ELF-1 (cell line): Measurements from ENCODE around the gene SLX4IP.
A peak's percentile ranks its signal among the peaks of the same experiment; 100 is the strongest.

Experiments used
- DNase-seq: peaks from one replicate; pipeline ENCODE4 v3.0.0-alpha.2; 2016; ENCODE audit warnings: low read depth, low spot score

The SLX4IP gene

DNA sequence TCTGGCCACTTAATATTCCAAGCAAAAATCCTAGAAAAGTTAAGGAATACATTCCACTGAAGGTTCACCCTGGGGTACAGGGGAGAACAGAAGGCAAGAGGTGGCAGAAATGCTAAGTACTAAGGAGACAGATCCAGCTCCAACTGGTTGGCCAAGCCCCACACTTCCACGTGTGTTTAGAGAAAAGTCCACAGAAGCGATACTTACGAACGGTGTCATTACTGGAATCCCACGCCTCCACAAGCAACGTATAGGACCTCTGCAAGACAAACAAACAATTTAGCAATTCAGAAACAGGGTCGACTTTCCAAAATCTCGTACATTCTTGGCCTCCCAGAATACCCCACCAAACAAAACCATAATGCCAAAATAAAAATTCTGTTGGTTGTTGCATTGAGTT is 228.7 kb downstream of the SLX4IP start:
- no peak for DNase-seq

DNA sequence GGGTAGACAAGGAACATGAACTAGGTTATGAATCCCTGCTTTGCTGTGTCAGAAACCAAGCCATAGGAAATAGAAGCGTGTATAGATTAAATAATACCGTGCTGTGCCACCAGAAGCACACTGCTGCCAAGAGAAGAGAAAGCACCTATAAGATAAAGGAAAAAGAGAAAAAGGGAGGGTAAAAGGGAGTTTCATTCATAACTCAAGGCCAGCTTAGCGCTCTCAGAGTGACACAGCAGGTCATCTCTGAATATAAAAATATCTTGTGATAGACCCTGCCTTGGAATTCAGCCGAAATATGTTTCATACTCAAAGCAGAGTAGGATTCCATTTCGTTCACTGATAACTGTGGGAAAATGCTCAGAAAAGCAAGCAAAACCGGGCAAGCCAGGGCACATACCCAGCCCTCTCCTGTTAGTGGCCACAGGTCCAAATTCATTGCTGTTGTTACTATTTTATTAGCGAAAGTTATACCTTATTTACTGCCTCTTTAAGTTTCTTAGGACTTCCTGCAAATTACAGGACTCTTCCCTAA is 230.0 kb downstream of the SLX4IP start:
- DNase-seq = no peak

DNA sequence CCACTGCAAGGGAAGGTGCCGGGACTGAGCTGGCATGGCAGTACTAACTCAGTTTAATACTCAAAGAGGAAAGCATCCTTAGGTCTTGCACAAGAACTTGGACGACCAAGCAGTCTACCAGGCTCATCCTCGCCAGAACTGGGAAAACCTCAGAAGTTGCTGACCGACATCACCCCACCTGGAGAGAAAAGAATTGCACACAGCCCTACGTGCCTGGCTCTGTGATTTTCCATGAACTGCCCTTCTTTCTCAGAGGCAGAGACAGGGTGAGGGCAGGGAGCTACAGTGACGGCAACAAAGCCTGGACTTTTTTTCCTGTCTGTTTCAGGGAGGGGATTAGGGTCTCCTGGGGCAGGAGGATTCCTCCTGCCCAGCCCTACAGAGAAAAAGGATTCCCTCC is 230.7 kb downstream of the SLX4IP start:
- DNase-seq = peak; percentile 61

DNA sequence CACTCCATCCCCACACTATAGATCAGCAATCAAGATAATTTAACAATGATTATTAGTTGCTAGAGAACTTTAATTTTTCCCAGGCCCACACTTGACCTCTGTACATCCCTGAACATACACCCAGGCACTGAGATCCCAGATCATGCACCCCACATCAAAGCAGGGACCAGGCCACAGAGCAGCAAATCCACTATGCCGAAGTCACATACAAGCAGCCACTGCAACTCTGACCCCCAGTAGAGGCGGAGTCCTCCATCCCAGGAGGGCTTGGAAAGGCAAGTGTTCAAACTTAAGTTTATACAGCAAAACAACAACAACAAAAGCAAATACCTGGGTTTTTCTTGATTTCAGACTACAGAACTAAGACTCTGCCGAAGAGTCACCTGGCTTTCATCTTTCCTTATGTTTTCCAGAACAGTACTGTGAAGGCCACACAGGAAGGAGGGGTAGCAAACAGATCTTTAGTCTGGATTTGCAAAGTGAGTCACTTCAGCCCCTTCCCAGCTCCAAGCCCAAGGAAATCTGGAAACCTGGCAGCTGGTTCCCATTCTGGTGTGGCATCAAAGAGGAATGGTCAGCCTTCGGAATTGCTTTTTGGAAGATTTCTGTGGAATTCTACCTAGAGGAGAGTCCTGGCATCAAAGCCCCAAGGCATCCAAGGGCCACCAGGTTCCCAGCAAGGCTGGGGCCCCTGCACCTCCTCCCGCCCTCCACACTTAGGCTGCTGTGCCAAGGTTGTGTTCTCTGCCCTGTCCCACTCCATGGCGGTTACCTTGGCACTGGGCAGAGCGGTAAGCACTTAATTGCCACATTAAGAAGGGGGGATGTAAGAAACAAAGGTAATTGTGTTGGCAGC is 231.3 kb downstream of the SLX4IP start:
- no peak for DNase-seq

DNA sequence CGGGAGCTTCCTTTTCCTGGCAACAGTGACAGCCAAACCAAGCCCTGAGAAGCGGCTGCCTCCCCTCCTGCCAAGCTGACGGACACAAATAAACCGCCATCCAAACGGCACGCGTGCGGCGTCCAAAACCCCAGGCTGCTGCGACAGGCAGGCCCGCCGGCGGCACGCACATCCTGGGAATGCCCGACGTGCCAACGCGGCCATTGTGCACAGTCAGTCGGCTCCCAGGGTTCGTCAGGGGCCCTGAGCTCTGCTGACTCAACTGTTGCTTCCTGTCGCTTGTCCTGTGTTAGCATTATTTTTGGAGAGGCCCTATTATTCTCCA is 231.9 kb downstream of the SLX4IP start:
- DNase-seq = no peak

DNA sequence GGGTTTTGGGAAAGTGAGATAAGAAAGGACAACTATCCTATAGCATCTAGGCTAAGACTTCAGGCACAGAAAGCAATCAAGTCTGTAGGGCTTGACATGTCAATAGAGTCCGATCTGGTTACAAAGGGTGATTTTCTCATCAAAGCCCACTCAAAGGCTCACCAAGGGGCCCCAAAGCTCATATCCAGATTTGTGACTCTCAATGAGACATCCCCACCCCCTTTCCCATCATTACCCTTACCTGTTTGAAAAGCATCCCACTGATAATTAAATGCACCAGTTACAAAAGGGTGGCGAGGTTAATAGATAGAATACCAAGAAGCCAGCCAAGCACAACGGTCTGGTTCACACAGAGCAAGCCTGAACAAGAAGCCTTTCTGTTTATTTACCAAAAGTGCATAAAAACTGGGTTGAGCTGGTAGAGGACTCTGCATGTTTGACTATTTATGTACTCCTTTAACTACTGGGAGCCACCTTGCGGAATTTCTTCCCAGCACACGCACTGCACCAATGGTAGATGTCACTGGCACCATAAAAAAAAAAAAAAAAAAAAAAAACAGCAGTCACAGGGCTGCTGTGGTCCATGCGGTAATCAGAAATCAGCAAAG is 232.6 kb downstream of the SLX4IP start:
- DNase-seq = no peak

DNA sequence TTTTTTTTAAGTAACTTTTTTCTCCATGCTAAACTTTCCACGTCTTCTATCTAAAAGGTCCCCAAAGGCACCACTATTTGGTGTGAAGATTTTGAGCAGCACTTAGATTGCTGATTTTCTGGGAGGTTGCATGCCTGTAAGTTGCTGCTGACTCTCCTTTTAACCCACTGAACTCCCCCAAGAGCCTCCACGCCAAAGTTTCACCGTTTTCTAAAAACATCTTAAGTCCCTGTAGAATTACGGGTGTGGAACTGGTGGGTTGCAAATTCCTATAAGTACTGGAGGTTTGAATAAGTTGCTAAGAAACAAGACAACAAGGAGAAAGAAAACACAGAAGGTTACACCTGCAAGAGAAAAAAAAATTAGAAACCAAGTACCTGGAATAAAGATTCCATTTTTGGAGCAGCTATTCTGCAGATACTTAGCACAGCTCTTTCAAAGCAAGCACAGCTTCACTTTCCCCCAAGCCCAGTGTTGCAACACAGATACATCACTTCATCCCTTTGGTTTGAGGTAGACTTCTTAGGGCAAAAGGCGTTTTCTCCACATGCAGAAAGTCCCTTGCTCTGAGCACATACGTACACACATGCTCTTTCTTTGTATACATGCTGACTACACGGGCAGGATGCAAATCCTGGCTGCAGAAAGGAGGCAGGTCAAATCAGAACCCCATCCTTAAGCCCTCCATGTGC is 233.7 kb downstream of the SLX4IP start:
- DNase-seq = no peak

DNA sequence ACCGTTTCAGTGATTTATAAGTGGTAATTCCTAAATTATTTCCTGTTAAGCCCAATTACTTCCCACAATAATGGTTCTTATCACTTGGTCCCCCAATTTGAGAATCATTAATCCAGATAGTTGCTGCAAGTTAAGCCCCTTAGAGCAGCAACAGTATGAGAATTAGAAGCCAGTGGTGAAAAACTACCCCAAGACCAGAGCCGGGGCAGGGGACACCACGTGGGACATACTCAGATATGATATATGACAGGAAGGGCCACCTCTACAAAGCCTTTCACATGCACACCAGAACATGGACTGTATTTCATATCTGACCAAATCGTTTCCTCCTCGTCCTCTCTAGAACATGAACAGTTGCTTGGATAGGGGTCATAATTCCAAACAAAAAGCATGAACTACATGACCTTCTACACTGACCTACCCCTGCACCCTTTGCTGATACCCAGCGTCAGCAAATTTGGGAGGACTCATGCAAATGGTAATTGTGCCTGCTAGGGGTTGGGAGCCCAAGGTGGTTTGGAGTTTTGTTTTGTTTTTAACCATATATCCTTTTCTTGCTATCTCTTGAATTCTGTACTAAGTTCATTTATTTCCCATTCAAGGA is 234.8 kb downstream of the SLX4IP start:
- DNase-seq = no peak

DNA sequence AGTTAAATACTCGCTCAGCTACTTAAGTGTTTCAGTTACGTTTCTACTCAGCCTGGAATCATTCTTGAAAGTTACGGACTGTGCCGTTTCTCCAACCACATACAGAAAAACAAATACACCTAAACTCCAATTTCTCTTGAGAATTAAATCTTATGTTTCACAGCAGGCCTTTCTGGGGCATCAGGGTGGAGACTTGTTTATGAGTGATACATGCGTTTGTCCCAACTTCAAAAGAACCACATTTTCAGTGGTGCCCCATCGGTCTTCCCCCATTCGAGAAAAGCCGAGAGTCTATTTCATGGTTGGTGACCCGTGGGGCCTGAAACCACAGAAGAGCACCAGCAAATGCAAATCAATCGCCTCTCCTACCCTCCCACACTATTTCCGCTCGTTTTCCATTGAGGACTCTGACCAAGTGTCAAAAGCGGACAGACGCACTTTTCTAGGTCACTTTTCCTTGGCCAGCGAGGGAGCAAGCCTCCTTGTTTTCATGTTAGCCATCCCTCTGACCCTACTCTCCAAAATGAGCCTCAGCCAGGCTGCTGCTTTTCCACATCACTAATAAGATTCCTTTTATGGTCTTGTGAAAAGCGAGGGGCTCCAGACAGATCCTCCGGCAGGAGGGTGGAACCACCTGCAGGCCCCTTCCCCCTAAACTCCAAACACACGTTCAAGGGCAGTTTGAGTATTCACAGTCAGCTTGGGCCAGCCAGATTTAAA is 235.6 kb downstream of the SLX4IP start:
- DNase-seq = no peak

DNA sequence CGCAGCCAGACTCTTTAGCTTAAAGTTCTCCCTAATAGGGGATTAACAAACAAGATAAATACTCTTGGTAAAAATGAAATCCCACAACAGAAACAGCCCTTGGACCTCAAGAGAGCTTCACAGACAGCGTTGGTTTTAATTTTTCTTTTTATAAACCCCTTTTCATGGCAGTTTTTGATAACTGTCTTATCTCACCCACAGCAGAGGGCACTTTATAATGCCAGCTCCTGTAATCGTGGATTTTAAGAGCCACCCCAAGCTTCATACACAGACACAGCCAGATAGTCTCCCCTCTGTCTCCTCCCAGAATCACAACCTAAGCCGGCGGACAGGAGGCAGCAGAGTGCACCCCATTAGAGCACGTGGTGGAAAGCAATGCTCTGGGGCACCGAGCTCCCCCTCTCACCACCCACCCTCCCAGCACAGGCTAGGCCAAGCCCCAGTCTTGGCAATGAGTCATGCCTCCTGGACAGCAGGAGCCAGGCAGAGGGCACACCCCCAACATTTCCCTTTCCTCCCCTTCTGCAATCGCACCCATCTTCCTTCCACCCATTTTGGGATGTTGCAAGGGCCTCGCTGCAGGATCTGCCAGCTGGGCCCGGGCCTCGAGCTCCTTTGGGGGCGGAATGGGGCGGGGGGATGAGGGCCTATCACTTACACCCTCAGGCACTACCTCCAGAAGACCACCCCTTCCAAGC is 236.3 kb downstream of the SLX4IP start:
- DNase-seq = peak; percentile 65

DNA sequence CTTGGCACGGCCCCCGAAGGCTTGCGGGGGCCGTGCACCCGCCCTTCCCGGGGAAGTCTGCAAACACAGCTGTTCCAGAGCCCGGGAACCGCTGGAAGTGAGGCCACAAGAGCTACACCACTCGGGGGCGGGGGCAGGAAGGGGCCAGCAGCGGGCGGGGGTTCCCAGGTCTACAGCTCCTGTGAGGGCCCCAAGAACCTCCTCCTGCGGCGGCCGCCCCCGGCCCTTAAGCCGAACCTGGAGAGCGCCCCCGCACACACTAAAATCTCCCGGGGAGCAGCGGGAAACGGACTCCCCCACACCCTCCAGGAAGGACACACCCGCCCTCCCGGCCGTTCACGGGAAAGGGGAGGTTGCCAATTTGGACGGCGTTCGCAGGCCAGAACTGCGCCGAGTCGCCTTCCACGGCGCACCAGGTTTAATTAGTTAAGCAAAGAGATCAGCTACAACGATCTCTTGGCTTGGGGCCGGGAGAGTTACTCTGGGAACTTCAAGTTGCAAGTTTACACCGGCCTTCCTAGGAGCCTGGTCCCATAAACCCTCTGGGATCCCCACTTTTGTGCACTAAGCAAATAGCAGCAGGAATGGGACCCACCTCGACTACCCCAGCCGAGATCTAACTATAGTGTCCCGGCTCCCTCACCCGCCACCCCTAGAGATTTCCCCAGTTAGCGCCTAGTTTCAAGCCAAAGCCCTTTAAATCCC is 237.0 kb downstream of the SLX4IP start:
- DNase-seq = no peak

DNA sequence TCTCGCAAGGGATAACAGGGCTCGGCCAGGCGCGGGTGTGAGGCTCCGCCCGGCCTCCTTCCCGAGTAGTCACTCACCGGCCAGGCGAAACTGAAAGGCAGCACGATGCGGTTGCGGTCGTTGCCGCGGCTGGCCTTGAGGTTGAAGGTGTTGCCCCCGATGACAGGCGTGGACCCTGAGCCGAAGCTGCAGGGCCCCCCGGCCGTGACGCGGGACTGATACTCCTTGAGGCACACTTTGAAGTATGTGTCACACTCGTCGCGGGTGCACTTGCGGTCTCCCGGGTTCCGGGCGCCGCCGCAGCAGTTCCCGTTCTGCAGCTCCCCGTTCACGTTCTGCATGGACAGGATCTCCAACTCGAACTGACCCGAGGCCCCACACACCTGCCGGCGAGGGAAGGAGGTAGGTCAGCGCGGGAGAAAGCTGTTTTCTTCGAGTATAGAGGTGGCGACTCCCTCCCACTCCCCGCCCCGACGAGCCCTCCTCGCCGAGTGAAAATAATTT is 237.6 kb downstream of the SLX4IP start:
- no peak for DNase-seq

DNA sequence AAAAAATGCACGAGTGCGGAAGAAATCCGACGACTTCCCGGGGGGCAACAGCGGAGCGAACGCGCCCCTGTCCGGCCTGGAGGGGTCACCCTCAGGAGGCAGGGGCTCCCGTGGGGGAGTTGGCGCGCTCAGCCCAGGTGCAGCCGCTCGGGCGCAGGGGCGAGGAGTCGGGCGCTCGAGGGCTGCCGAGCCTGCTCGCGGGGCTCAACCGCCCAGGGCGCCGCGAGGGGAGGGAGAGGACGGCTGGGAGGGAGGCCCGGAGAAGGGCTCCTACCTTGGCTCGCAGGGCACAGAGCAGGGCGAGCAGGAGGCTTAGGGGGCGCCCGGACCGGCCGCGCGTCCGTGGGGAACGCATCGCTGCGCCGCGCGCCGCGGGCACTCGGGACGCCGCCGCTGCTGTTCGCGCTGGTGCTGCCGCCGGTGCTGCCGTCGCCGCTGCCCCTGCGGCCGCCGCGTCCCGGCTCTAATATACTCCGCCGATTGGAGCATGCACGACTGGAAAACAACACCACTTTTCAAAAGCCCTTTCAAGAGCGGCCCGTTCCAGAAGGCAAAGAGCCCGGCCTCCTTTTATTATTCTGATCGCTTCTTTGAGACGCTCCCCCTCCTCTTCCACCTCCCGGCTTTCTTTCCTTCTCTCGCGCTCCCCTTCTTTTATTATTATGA is 238.2 kb downstream of the SLX4IP start:
- DNase-seq = peak; percentile 38

DNA sequence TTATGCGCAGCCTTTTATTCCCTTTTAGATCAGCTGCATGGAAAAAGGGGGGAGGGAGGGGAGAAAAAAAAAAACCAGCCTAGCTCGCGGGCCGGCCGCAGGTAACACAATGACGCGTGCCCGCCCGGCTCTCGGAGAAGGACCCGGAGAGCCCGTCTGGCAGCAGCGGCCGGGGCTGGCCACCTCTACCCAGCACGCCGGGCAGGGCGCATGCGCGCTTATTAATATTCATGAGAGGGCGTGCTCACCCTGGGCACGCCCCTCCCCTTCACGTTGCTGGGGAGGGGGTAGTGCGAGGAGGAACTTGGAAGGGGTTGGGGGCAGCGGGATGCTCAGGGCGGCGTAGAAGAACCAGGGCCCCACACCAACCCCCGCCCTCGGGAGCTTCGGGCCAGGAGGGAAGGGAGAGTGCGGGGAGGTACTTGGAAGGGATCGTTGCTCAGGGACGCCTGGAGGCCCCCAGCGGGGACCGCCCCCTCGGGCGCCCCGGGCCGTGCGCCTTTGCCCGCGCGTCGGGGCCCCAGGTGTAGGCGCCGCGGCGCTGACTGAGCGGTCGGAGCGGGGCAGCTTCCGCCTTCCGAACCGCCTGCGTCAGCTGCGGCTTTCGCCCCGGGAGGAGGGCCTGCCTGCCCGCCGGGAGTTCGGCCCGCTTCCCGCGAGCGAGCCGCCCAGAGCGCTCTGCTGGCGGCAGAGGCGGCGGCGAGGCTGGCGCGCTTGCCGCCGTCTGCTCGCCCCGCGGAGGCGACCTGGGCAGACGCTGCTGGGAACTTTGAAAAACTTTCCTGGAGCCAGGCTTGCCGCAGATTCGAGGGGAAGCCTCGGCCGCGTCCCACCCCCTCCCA is 239.0 kb downstream of the SLX4IP start, which contains the start of gene JAG1:
Gene JAG1, minus strand, starts transcription at position 158 of the 842 bp plus-strand sequence. CDS start 469 bp downstream, outside the sequence.
- DNase-seq = peak; percentile 98

DNA sequence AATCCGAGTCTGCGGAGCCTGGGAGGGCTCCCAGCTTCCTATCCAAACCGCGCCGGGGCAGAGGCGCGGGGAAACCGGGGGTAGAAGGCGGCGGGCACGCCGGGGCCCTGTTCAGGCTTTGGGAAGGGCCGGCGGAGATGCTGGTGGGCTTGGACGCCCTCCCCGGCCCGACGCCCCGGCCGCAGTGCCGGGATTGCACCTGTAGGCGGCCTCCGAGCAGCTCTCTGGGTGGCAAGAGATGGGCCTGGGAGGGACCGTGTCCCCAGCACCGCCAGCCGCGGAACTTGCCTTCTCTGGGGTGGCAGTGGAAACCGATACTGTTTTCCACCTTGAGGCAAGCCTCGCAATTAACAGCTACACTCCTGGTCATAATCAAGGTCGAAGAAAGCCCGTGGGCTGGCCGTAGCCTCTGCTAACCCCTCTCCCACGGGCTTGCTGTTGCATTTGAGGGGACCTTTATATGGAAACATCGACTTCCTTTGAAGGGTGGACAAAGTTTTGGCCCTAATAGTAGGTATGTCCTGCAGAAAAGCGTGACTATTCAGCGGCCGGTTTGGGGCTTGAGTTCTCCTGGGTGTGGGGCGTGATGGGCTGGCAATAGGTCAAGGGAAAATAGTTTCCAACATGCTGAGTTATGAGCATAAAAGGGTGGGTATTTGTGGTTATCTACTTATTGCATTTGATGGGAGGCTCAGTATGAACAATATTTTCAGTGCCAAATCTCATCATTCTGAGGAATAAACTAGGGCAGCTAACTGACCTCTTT is 239.8 kb downstream of the SLX4IP start:
- peak; percentile 94 for DNase-seq

DNA sequence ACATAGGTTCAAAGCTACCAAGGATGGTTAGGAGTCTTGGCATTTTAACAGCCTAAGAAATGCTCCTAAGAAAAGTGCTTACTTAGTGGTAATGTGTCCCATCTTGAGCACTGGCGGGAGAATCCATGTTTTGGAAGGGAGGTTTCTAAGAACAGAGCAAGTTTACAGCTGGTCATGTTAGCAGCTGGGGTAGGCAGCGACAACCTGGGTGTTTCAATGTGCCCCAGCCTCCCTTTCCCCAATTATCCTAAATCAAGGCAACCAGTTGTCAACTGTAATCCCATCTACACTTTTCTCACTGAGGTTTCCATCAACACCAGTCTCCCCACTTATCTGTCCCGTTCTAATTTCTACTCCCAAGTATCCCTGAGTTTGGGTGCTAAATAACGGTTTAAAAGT is 240.3 kb downstream of the SLX4IP start:
- no peak for DNase-seq

DNA sequence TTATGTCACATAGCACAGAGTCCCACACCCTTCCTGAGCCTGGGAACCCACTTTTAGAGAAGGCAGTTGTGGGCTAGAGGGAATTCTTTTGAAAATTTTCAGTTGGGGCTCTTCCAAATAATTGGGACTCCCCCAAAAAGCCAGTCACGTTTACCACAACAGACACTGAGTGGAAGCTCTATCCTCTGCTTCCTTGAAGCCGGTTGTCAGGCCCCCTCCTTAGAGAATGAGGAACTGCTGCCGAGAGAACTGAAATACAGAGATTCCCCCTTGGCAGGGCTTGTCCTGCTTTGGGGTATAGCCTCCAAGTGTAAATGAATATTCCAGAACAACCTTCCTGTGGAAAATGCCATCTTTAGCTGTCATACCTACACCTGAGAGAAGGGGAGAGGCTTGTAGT is 241.4 kb downstream of the SLX4IP start:
- no peak for DNase-seq
